K562 (cell line): ENCODE results near the gene RAB3IP. TPM values are rescaled to one million over a fixed set of nuclear protein-coding genes. Genes with fewer than 3 reads are reported as not detected.

ENCODE experiments used
- ATAC-seq: fragments of 200-7000 bp; cut with Tn5 transposase; 3 replicates; pipeline ENCODE4 v1.9.1; 2020; ENCODE audit warnings: moderate library complexity
- BruUV-seq: library from RNA; stranded (reverse); fragments of 400-500 nt; replicated peaks from 2 replicates; lab custom pipeline; 2021; lab: Mats Ljungman, UMichigan
- CTCF ChIA-PET: fragments of 300-600 bp; formaldehyde crosslinking; extraction: SDS; loops from one replicate; lab custom pipeline; 2021; ENCODE audit warnings: low intra/inter-chr PET ratio; lab: Yijun Ruan, JAX
- POLR2A ChIA-PET: fragments of 300-600, 350-650 bp; sonication (Branson Sonifier 250); formaldehyde crosslinking; extraction: SDS; loops from one replicate; lab custom pipeline; 2021; ENCODE audit warnings: antibody characterized with exemption, inconsistent platforms; lab: Yijun Ruan, JAX
- DNase-seq, 4 experiments: peaks; one replicate each; pipeline versions ENCODE4 v3.0.0 to v3.0.0-alpha.2; 2011 to 2018; ENCODE audit warnings: low spot score in 3 of 4, mixed read lengths in 3 of 4; ENCODE audit errors: extremely low read depth in 1 of 4
- FAIRE-seq: peaks from 2 replicates; lab custom pipeline; 2011; peaks lifted over from hg19 to GRCh38; lab: Jason Lieb, UNC
- H2AFZ ChIP-seq: 2 replicates; pipeline ENCODE4 v1.6.0; 2011; ENCODE audit warnings: low read depth, low read length, control low read depth, inconsistent platforms
- H3K27ac ChIP-seq: fragments of 200-600 bp; 3 replicates; pipeline ENCODE4 v1.8.0; 2011; ENCODE audit warnings: low read depth, mild to moderate bottlenecking, control low read depth, inconsistent platforms, low read length, moderate library complexity, mixed read lengths; ENCODE audit errors: extremely low read depth
- H3K27me3 ChIP-seq, 2 experiments: fragments of 300-600 bp in 1 of 2; 2 replicates in 1 of 2; 3 replicates in 1 of 2; pipeline versions ENCODE4 v1.6.0 to v1.8.0; 2011; ENCODE audit warnings: inconsistent platforms in 2 of 2, low read length in 2 of 2, mild to moderate bottlenecking in 1 of 2, mixed read lengths in 1 of 2, moderate library complexity in 1 of 2; ENCODE audit not compliant: control insufficient read depth in 2 of 2, insufficient read depth in 2 of 2
- H3K36me3 ChIP-seq: fragments of 300-600 bp; 3 replicates; pipeline ENCODE4 v1.8.0; 2011; ENCODE audit warnings: mild to moderate bottlenecking, low read length, inconsistent platforms; ENCODE audit not compliant: control insufficient read depth, insufficient read depth
- H3K4me1 ChIP-seq, 2 experiments: fragments of 200-600 bp in 1 of 2; replicated peaks in 1 of 2; 2 replicates in 1 of 2; 3 replicates in 1 of 2; pipeline versions ENCODE4 v1.5.1 to v1.8.0; 2011; ENCODE audit warnings: inconsistent platforms in 2 of 2, low read length in 2 of 2, mild to moderate bottlenecking in 1 of 2, mixed read lengths in 1 of 2, moderate library complexity in 1 of 2; ENCODE audit not compliant: control insufficient read depth in 2 of 2, insufficient read depth in 2 of 2
- H3K4me2 ChIP-seq: 2 replicates; pipeline ENCODE4 v1.6.1; 2011; ENCODE audit warnings: low read length, control low read depth, inconsistent platforms, mixed read lengths; ENCODE audit not compliant: insufficient read depth
- H3K4me3 ChIP-seq: fragments of 200-600 bp; sonication (generic), shearing (Covaris generic); 2 replicates; pipeline ENCODE4 v1.5.1; 2016; ENCODE audit warnings: control low read depth, inconsistent platforms
- H3K79me2 ChIP-seq: fragments of 200-600 bp; 3 replicates; pipeline ENCODE4 v1.8.0; 2011; ENCODE audit warnings: low read length, inconsistent platforms; ENCODE audit not compliant: control insufficient read depth, insufficient read depth
- H3K9ac ChIP-seq, 2 experiments: 2 replicates each; pipeline versions ENCODE4 v1.6.0 to v1.6.1; 2011; ENCODE audit warnings: low read depth in 2 of 2, low read length in 2 of 2, control low read depth in 1 of 2, inconsistent platforms in 1 of 2, mild to moderate bottlenecking in 1 of 2, mixed read lengths in 1 of 2; ENCODE audit not compliant: insufficient read depth in 1 of 2
- H3K9me1 ChIP-seq: one replicate; pipeline ENCODE4 v1.6.0; 2011; ENCODE audit warnings: inconsistent platforms, mild to moderate bottlenecking, low read length, moderate library complexity; ENCODE audit not compliant: control insufficient read depth, insufficient read depth
- H3K9me3 ChIP-seq: replicated peaks from 2 replicates; pipeline ENCODE4 v1.5.1; 2011; ENCODE audit warnings: low read depth, low read length, inconsistent platforms; ENCODE audit not compliant: control insufficient read depth, insufficient read depth
- H4K20me1 ChIP-seq: replicated peaks from 2 replicates; pipeline ENCODE4 v1.6.1; 2011; ENCODE audit warnings: low read length, inconsistent platforms, mixed read lengths; ENCODE audit not compliant: control insufficient read depth, insufficient read depth
- WGBS: fragments of 100-300 bp; shearing (Covaris generic); methylation state at CpG from one replicate; pipeline ENCODE4 v1.1.6; 2016; ENCODE audit warnings: low coverage, mixed read lengths; ENCODE audit not compliant: insufficient coverage; ENCODE audit errors: missing lambda C conversion rate; 5-methylcytosine and 5-hydroxymethylcytosine counted together
- in situ Hi-C: fragments of 300-500 bp; cut with MboI; formaldehyde crosslinking; loops from 4 replicates; pipeline ENCODE4 v1.15.0; 2018; ENCODE audit warnings: inconsistent platforms, mixed read lengths
- intact Hi-C: fragments of 100-400 bp; cut with micrococcal nuclease; formaldehyde crosslinking; loops from 2 replicates; pipeline ENCODE4 v1.14.2; 2022
- polyA plus RNA-seq, 8 experiments: library from polyadenylated mRNA; depleted of rRNA in 4 of 8; stranded (reverse) in 5 of 8; unstranded in 3 of 8; fragments of >200 nt; fragmentation: Nextera tagmentation in 2 of 8; fragmentation: Illumina TruSeq in 1 of 8; extraction: Ambion mirVana in 2 of 8; extraction: Trizol in 1 of 8; gene quantifications; 2 replicates each; pipeline versions ENCODE4 v1.2.1 to v1.2.3, GENCODE V29; 2011 to 2014; ENCODE audit warnings: inconsistent platforms in 1 of 8, missing spikeins in 1 of 8
- total RNA-seq, 7 experiments: library from RNA; depleted of rRNA in 6 of 7; stranded (reverse); fragments of >200 nt in 6 of 7; fragmentation: Illumina TruSeq in 2 of 7; extraction: Trizol in 2 of 7; gene quantifications; 2 replicates each; pipeline versions ENCODE4 v1.2.1 to v1.2.3, GENCODE V29; 2011 to 2021; ENCODE audit warnings: low replicate concordance in 1 of 7
- TF ChIP-seq, protein P1 (sequence below): fragments of 250-450 bp; sonication (Bioruptor Pico); IDR thresholded peaks from 2 replicates; pipeline ENCODE4 v1.5.0; 2021
- TF ChIP-seq, protein P2 (sequence below), 2 experiments: fragments of 450-650 bp in 1 of 2; sonication (generic) in 1 of 2; formaldehyde crosslinking in 1 of 2; IDR thresholded peaks in 1 of 2; conservative IDR thresholded peaks in 1 of 2; 2 replicates each; pipeline versions ENCODE4 v1.6.1 to v1.8.1; 2016 to 2023; ENCODE audit warnings: mild to moderate bottlenecking in 2 of 2, moderate library complexity in 2 of 2, inconsistent platforms in 1 of 2, missing genetic modification reagents in 1 of 2

The RAB3IP gene
- total and polyA plus RNA-seq, 9 of the 15 experiments (the other 6 are each of a cell fraction or from before 2014, with no cell fraction given): 5.6 to 25.5 (median 11.3) TPM

DNA sequence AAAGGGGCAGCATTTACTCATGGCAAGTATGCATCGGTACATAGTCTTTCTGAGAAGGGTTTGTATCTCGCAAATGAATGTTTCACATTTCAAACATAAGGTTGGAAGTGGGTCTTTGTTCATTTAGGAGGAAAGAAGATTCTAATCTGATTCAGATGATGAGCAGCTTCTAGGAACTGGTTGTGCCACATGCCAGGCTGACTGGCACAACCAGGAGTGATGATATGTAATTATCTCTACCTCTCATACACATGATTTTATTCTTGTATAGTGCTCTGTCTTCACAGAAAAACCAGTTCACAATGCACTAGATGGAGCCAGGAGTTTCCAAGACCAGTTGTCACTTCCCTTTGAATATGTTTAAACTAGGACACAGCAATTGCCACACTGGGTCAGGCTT lies 25.8 kb upstream of the RAB3IP start:
- no peak for FAIRE-seq
- no TSS peak for BruUV-seq
- no peak for ATAC-seq

More for the DNA sequence above, 25.8 kb upstream of the RAB3IP start:
- no peaks in the 10 kb centered on the region for H3K9me1 ChIP-seq
- H3K79me2 ChIP-seq: no peaks in the 10 kb centered on the region
- H3K27ac ChIP-seq: no peak overlapping the region
- ChIA-PET CTCF (no interaction called here), POLR2A (interaction anchor here (1.2 kb wide), 1 partner anchor 41 kb away, joined by 4 read pairs; no protein-coding TSS in a partner anchor)
- no peaks in the 10 kb centered on the region for H3K36me3 ChIP-seq
- WGBS: 8% methylated on average over 2 of the region's 2 CpGs
- TF ChIP-seq, protein P1, sequence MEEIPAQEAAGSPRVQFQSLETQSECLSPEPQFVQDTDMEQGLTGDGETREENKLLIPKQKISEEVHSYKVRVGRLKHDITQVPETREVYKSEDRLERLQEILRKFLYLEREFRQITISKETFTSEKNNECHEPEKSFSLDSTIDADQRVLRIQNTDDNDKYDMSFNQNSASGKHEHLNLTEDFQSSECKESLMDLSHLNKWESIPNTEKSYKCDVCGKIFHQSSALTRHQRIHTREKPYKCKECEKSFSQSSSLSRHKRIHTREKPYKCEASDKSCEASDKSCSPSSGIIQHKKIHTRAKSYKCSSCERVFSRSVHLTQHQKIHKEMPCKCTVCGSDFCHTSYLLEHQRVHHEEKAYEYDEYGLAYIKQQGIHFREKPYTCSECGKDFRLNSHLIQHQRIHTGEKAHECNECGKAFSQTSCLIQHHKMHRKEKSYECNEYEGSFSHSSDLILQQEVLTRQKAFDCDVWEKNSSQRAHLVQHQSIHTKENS (CRISPR knock-in tag): no peak
- TF ChIP-seq, protein P2, sequence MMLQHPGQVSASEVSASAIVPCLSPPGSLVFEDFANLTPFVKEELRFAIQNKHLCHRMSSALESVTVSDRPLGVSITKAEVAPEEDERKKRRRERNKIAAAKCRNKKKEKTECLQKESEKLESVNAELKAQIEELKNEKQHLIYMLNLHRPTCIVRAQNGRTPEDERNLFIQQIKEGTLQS (IDR thresholded peaks at IDR 0.05): no peak
- TF ChIP-seq, protein P2 (CRISPR knock-in tag; conservative IDR thresholded peaks at IDR 0.05): no peak
- H3K27me3 ChIP-seq: peaks cover 0 to 3% of the 10 kb centered on the region in 2 experiments; a peak in 3 of 5 replicates
- H3K4me2 ChIP-seq: no peak overlapping the region
- H3K4me3 ChIP-seq: no peak overlapping the region
- H3K9me3 ChIP-seq: no peaks in the 10 kb centered on the region; the same call in 1 of the 2 replicates
- intact Hi-C loops (no loop called here), in situ Hi-C loops (no loop called here)
- H3K4me1 ChIP-seq: no peaks in the 10 kb centered on the region
- H2AFZ ChIP-seq: no peak overlapping the region
- H4K20me1 ChIP-seq: no peaks in the 10 kb centered on the region
- DNase-seq: no peak
- H3K9ac ChIP-seq: no peak overlapping the region
